ENCODE measurements around the gene ZNF407.

ZNF407 gene

DNA sequence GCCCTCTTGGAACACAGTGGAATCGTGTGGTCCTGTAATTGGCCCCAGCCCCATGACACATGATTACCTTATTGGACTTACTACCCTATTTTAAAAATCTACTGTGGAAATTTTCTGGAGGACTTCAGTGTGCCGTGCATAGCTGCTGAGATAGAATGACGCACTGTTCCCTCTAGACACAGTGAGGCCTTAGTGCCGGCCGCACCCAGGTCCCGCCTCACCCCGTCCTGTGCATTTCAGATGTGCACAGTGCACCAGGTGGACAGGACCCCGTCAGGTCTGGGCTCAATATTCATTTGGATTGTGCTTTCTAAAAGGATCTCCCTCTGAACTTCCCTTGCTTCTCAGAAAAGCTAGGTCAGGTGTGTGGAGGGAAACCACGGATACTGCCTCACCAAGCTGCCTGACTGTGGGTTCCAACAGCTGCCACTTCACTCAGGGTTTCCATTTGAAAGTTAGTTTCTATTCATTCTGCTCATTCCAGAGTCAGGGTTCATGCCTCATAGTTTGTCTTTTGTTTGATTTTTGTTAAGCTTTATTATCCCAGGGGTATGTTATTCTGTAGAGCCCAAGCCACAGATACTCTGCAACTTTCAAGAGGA lies 455.5 kb downstream of the ZNF407 start:
- no peak for DNase-seq (ENCODE audit: low read depth in 2 of 2)

DNA sequence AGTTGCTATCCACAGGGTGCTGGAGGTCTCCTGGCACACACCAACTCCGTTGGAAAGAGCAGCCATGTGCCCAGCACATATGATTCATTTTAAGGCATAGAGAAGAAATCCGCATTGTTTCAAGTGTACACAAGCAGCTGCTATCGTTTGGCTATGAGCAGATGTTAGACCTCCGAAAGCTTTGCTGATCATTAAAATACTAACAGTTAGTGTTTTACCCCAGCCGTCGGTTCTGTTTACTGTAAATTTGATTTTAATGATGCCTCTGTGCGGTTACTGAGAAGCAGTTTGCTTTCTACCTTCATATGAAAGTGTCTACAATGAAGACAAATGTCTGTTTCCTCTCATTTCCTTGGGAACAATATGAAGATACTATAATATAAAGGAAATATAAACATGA lies 456.4 kb downstream of the ZNF407 start:
- no peak for DNase-seq (ENCODE audit: low read depth in 2 of 2)

- DNase-seq (ENCODE audit: low read depth in 2 of 2) = no peak
These were observed 456.9 kb downstream of the ZNF407 start for GRCh38 chr18:75054611-75055010.

GRCh38 chr18:75057169-75057960 lies 459.7 kb downstream of the ZNF407 start:
- no peak for DNase-seq (ENCODE audit: low read depth in 2 of 2)

GRCh38 chr18:75060185-75060584 lies 462.5 kb downstream of the ZNF407 start:
- DNase-seq (ENCODE audit: low read depth in 2 of 2) = no peak

DNA sequence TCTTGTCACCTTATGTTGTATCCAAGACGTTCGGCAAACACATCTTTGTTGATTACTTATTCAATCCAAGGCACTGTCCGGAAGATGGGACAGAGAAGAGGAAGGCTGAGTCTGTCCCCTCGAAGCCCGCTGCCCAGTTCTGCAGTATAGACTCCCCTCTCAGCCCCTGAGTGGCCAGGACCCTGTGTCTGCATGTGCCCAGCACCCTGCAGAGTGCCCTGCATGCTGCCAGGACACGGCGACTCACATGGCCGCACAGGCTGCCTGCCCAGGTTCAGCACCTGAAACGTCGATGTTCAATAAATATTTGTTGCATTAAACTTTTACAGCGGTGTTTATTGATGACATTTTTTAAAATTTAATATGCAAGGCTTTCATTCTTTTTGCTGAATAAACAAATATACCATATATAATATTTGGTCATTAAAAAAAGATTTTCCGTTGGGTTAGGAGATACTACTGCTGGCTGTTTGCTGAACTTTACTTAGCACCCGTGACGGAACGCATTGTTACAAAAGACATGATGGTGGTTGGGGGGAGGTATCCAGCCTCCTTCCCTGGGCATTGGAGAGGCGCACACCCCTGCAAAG lies 464.7 kb downstream of the ZNF407 start:
- DNase-seq (ENCODE audit: low read depth in 2 of 2) = no peak

DNA sequence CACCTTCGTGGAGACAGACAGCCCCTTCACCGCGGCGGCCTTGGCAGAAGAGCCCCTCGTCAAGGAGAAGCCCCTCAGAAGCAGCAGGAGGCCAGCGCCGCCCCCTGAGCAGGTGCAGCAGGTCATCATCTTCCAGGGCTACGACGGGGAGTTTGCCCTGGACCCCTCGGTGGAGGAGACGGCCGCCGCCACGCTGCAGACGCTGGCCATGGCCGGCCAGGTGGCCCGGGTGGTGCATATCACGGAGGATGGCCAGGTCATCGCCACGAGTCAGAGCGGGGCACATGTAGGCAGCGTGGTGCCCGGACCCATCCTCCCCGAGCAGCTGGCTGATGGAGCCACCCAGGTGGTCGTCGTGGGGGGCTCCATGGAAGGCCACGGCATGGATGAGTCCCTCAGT lies 465.5 kb downstream of the ZNF407 start:
- no peak for DNase-seq (ENCODE audit: low read depth in 2 of 2)

GRCh38 chr18:75063615-75064512 lies 466.2 kb downstream of the ZNF407 start:
- DNase-seq (ENCODE audit: low read depth in 2 of 2) = no peak

- no peak for DNase-seq (ENCODE audit: low read depth in 2 of 2)
These were observed 466.8 kb downstream of the ZNF407 start for GRCh38 chr18:75064513-75064905.

DNA sequence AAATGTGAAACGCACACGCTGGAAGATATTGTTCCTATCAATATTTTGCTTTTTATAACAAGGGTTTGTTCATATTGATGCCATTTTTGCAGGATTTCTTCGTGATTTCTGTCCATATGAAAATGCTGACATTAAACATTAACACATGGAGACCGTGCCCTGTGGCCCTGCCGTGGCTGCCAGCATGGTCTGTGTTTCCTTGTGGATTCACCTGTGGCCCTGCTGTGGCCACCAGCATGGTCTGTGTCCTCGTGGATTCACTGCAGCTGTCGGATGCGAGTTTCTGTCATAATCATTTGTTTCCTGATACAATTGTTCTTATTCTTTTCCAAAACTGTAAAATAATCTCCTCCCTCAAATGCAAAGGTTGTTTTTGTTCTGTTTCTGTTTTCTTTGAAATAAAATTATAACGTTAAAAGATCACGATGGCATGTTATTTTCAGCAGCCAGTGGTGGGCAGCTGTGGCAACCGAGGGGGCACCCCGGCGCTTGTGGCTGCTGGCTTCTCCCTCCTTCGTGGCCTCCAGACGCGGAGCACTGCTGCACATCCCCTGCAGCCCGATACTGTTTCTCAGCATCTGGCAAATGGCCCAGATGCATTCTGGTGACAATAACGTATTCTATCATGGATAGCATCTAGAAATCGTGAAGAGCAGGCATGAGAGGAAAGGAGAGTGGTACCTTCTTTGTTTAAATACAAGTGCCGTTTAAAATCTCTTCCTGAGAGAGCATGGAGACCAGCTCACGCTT lies 467.8 kb downstream of the ZNF407 start:
- DNase-seq (ENCODE audit: low read depth in 2 of 2) = no peak

GRCh38 chr18:75066021-75066880 lies 468.6 kb downstream of the ZNF407 start:
- DNase-seq (ENCODE audit: low read depth in 2 of 2) = no peak

- DNase-seq (ENCODE audit: low read depth in 2 of 2) = no peak
These were observed 469.3 kb downstream of the ZNF407 start for GRCh38 chr18:75066936-75067335.

DNA sequence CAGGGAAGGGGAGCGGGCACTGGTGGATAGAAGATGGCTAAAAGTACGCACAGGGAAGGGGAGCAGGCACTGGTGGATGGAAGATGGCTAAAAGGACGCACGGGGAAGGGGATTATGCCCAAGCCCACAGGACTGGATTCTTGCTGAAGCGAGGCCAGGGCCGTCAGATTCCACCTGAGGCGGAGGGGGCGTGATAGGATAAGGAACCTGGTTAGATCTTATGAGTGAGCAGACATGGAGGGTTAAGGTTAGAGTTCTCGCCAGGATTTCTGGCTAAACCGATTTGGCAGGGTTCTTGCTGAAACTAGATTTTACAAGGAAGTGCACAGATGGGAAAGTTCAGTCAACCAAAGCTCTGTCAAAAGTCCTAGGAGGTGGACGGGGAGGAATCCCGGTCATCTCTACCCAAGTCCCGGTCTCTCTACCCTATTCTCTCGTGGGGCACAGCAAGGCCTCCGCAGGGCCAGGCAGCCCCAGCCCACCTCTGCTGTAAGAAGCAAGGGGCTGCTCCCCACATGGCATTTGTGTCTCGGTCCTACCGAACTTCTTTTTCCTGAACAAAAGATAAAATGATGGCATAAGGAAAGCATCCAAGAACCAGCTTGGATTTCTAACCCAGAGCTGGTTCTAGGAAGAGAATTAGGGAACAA lies 470.5 kb downstream of the ZNF407 start:
- no peak for DNase-seq (ENCODE audit: low read depth in 2 of 2)

DNA sequence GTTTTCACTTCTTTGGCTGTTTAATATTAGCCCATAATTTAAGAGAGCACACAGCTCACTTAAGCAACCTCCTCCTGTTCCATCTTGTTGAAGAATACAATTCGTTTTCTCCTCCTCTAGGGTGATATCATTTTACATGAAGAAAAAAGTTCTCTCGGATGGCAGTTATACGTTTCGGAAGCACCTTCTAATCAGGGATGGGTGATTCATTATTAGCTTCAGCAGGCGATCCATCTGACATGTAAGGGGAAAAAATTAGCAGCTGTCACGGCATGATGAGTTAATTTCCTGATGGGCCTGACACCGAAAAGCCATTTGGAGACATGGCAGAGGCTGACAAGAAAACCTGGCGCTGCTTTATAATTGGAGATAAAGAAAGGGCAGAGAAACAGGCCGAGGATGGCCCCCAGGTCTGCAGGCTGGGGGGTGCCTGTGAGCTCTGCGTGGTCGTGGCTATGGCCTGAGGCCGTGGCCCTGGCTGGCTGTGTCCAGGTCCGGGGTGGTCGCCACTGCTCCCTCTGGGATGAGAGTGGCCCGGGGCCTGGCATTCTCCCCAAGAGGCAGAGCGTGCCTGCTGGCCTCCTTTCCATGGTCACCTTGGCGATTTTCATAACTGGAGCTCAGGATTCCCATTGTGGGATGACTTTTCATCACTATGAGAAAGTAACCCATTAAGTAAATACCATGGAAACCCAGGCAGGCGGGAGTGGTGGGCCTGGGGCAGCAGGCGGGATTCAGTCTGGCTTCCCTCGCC lies 471.2 kb downstream of the ZNF407 start:
- DNase-seq (ENCODE audit: low read depth in 2 of 2) = no peak

GRCh38 chr18:75070235-75070624 lies 472.6 kb downstream of the ZNF407 start:
- no peak for DNase-seq (ENCODE audit: low read depth in 2 of 2)

- DNase-seq (ENCODE audit: low read depth in 2 of 2) = peak; percentile 16 to 34
These were observed 473.2 kb downstream of the ZNF407 start for GRCh38 chr18:75070625-75071483.

GRCh38 chr18:75071484-75071785 lies 473.8 kb downstream of the ZNF407 start:
- DNase-seq (ENCODE audit: low read depth in 2 of 2) = peak in 1 of 2 donors; percentile 15

All from stimulated activated CD8-positive, alpha-beta memory T cell treated with anti-CD3 and anti-CD28 coated beads, Interleukin-2, amount 100 ng/mL, for 48 hours (primary cell).